ENCODE results near the gene SLC44A3. TPM values are rescaled to one million over a fixed set of nuclear protein-coding genes. Genes with fewer than 3 reads are reported as not detected.

SLC44A3 gene
- total RNA-seq, 1 donor: 1.7 TPM

- DNase-seq (ENCODE audit: low read depth): peak; percentile 31
- H3K4me3 ChIP-seq (ENCODE audit: low read depth, low read length): peak overlapping the region; percentile 90
- TF ChIP-seq CTCF (IDR thresholded peaks at IDR 0.05; ENCODE audit: insufficient read depth, low read depth, low read length): no peak
These were observed 104.8 kb downstream of the SLC44A3 start for GRCh38 chr1:94925004-94925403.

GRCh38 chr1:94925561-94926125 lies 105.5 kb downstream of the SLC44A3 start:
- peak; percentile 82 for DNase-seq (ENCODE audit: low read depth)
- no peak for TF ChIP-seq CTCF (IDR thresholded peaks at IDR 0.05; ENCODE audit: insufficient read depth, low read depth, low read length)
- peak overlapping the region; percentile 90 for H3K4me3 ChIP-seq (ENCODE audit: low read depth, low read length)

GRCh38 chr1:94926126-94926914 lies 106.2 kb downstream of the SLC44A3 start:
- H3K4me3 ChIP-seq (ENCODE audit: low read depth, low read length): peak overlapping the region; percentile 90
- TF ChIP-seq CTCF (IDR thresholded peaks at IDR 0.05; ENCODE audit: insufficient read depth, low read depth, low read length): peak; percentile 41
- peak; percentile 57 for DNase-seq (ENCODE audit: low read depth)

- peak within 1 kb of the TSS; percentile 90 for H3K4me3 ChIP-seq (ENCODE audit: low read depth, low read length)
- TF ChIP-seq CTCF (IDR thresholded peaks at IDR 0.05; ENCODE audit: insufficient read depth, low read depth, low read length): no peak
- peak; percentile 95 for DNase-seq (ENCODE audit: low read depth)
These were observed 106.8 kb downstream of the SLC44A3 start, which contains the start of gene CNN3 for GRCh38 chr1:94926915-94927404. Gene CNN3 (minus strand): TSS chr1:94927110. CDS start chr1:94926894, 216 bp downstream.

- peak; percentile 63 for DNase-seq (ENCODE audit: low read depth)
- no peak for TF ChIP-seq CTCF (IDR thresholded peaks at IDR 0.05; ENCODE audit: insufficient read depth, low read depth, low read length)
- H3K4me3 ChIP-seq (ENCODE audit: low read depth, low read length): peak overlapping the region; percentile 76
These were observed 107.4 kb downstream of the SLC44A3 start for GRCh38 chr1:94927405-94928175.

GRCh38 chr1:94928293-94928939 lies 108.3 kb downstream of the SLC44A3 start:
- no peak for DNase-seq (ENCODE audit: low read depth)
- H3K4me3 ChIP-seq (ENCODE audit: low read depth, low read length): peak overlapping the region; percentile 76
- no peak for TF ChIP-seq CTCF (IDR thresholded peaks at IDR 0.05; ENCODE audit: insufficient read depth, low read depth, low read length)

Data from fibroblast of villous mesenchyme (primary cell).